Fibroblast of mammary gland (primary cell): Measurements from ENCODE around the gene MORC2.

ENCODE experiments used
- DNase-seq: peaks from one replicate; pipeline ENCODE4 v3.0.0-alpha.2; 2010; ENCODE audit warnings: low read depth
- H3K4me3 ChIP-seq: 2 replicates; pipeline ENCODE4 v1.5.1; 2011; ENCODE audit warnings: low read depth, mild to moderate bottlenecking, low read length, moderate library complexity; ENCODE audit not compliant: control insufficient read depth
- TF ChIP-seq, protein P1 (sequence below): conservative IDR thresholded peaks from 2 replicates; pipeline ENCODE4 v1.5.1; 2011; ENCODE audit warnings: low read depth, low read length, inconsistent platforms; ENCODE audit not compliant: control insufficient read depth, insufficient read depth

The MORC2 gene

DNA sequence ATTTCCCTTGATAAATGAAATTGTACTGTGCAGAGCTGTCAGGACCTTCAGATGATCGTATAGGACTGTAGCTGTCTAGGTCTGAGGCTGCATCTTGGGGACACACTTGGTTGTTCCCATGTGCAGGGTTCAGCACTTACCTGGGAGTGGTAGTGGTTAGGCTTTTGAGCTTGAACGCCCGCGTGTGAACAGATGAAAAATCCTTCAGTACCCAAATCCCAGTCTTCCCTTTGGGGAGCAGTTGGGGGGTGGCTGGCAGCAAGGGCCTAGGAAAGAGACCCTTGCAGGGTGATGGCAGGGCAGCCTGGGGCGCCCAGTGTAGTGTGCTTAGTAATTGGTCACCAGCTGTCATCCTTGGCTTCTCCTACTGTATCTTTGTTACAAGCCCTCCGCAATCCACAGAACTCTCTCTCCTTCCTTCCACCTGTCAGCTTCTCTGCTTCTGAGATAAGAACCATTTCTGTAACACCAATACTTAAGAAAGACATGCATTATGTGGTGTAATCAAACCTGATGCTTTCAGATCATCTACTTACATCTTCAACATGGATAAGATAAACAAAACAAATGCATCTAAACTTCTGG, 64.6 kb downstream of the MORC2 start:
- no peak for DNase-seq
- TF ChIP-seq, protein P1, sequence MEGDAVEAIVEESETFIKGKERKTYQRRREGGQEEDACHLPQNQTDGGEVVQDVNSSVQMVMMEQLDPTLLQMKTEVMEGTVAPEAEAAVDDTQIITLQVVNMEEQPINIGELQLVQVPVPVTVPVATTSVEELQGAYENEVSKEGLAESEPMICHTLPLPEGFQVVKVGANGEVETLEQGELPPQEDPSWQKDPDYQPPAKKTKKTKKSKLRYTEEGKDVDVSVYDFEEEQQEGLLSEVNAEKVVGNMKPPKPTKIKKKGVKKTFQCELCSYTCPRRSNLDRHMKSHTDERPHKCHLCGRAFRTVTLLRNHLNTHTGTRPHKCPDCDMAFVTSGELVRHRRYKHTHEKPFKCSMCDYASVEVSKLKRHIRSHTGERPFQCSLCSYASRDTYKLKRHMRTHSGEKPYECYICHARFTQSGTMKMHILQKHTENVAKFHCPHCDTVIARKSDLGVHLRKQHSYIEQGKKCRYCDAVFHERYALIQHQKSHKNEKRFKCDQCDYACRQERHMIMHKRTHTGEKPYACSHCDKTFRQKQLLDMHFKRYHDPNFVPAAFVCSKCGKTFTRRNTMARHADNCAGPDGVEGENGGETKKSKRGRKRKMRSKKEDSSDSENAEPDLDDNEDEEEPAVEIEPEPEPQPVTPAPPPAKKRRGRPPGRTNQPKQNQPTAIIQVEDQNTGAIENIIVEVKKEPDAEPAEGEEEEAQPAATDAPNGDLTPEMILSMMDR, result no peak
- no peak overlapping the region for H3K4me3 ChIP-seq

GRCh38 chr22:30902496-30903357, 65.8 kb downstream of the MORC2 start:
- TF ChIP-seq, protein P1, result no peak
- no peak overlapping the region for H3K4me3 ChIP-seq
- no peak for DNase-seq

- TF ChIP-seq, protein P1, result no peak
- no peak overlapping the region for H3K4me3 ChIP-seq
- DNase-seq, result no peak
Measured at GRCh38 chr22:30894371-30894740, 74.2 kb downstream of the MORC2 start.

DNA sequence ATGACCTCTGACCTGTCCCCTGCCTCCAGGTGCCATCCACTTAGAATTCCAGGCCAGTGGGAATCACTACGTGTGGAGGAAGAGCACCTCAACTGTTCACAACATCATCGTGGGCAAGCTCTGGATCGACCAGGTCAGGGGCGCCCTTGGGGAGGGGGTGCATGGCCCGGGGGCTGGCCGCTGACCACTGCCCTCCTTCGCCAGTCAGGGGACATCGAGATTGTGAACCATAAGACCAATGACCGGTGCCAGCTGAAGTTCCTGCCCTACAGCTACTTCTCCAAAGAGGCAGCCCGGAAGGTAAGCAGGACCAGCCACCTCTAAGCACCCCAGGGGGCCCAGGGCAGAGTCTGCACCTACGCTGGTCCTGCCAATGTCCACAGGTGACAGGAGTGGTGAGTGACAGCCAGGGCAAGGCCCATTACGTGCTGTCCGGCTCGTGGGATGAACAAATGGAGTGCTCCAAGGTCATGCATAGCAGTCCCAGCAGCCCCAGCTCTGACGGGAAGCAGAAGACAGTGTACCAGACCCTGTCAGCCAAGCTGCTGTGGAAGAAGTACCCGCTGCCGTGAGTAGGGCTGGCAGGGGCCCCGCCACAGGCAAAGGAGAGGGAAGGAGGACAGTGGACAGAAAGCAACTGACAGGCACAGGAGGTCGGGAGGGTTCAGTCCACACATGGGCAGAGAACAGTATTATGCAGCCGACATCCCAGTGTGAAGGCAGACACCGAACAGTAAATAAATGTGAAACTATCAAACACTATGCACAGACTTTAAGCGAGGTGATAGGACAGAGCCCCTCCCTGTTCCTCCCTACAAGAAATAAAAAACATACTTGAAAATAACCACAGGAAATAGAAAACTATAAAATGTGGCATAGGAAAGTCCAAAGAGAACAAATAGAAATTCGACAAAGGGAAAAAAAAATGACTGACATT, 74.9 kb downstream of the MORC2 start:
- TF ChIP-seq, protein P1, result no peak
- no peak for DNase-seq

DNA sequence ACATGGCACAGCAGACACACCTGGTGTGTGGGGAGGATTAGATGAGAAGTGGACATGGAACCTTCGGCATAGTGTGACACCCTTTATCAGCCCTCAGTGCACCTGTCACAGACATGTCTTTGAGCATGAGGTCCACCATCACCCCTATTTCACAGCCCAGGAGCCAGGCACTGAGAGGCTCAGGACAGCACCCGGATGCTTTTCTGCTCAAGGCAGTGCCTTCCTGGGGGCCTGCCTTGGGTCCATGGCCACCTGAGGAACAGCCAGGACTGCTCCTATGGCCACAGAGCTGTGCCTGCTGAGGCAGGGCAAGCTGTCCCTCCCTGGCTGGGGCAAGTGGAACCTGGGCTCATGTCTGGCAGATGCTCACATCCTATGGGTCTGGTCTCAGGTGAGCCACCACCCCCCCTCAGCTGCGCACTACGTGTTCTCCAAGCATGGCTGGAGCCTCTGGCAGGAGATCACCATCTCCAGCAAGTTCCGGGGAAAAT, 75.8 kb downstream of the MORC2 start:
- no peak overlapping the region for H3K4me3 ChIP-seq
- TF ChIP-seq, protein P1, result no peak
- DNase-seq, result no peak

More for the DNA sequence above, 74.9 kb downstream of the MORC2 start:
- no peak overlapping the region for H3K4me3 ChIP-seq

DNA sequence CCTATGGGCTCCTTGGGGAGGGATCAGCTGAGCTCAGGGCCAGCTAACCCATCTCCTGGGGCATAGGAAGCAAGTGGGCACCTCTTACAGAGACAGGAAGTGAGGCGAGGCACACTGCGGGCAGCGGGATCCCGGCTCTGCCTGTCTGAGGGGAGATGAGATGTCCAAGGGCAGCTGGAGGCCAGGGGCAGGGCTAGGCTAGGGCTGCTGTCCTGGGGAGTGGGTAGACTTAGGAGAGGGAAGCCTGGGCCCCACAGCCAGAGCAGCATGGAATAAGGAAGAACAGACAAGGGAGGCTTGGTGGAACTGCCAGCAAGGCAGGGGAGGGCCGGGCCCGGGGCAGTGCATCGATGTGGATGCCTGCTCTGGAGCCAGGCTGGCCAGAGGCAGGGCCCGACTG, 76.3 kb downstream of the MORC2 start:
- DNase-seq, result no peak
- no peak overlapping the region for H3K4me3 ChIP-seq
- TF ChIP-seq, protein P1, result no peak
